PC-9 (cell line): ENCODE measurements around the gene LAMA2.

Source experiments
- CTCF ChIP-seq: fragments of 200-600 bp; sonication (generic); conservative IDR thresholded peaks from 2 replicates; pipeline ENCODE4 v1.6.1; 2017; ENCODE audit warnings: mixed run types, antibody characterized with exemption, mild to moderate bottlenecking, moderate library complexity
- EZH2 ChIP-seq: fragments of 200-600 bp; sonication (generic); IDR thresholded peaks from 2 replicates; pipeline ENCODE4 v1.8.0; 2017; ENCODE audit warnings: antibody characterized with exemption, low read depth

GRCh38 chr6:129162605-129163004, 279.7 kb downstream of the LAMA2 start:
- no peak for TF ChIP-seq EZH2
- TF ChIP-seq CTCF, result no peak
